GM12878 (cell line): ENCODE data around the gene PFKFB1. TPM values are rescaled to one million over a fixed set of nuclear protein-coding genes. Genes with fewer than 3 reads are reported as not detected.

Source experiments
- ATAC-seq: fragments of 200-7000 bp; cut with Tn5 transposase; 3 replicates; pipeline ENCODE4 v1.9.1; 2020; ENCODE audit warnings: mild to moderate bottlenecking, moderate library complexity
- BruUV-seq: library from RNA; stranded (reverse); fragments of 400-500 nt; replicated peaks from 2 replicates; lab custom pipeline; 2021; lab: Mats Ljungman, UMichigan
- CTCF ChIA-PET: fragments of 300-600 bp; sonication (Branson Sonifier 250); formaldehyde crosslinking; extraction: SDS; loops from one replicate; lab custom pipeline; 2021; ENCODE audit warnings: inconsistent platforms; lab: Yijun Ruan, JAX
- POLR2A ChIA-PET: fragments of 350-600 bp; formaldehyde crosslinking; extraction: SDS; loops from one replicate; lab custom pipeline; 2021; ENCODE audit warnings: inconsistent platforms; lab: Charles Lee
- RAD21 ChIA-PET: fragments of 300-600 bp; sonication (Branson Sonifier 250); formaldehyde crosslinking; loops from one replicate; lab custom pipeline; 2023; ENCODE audit warnings: antibody characterized with exemption; ENCODE audit not compliant: unreplicated experiment; lab: Charles Lee
- SMC1A ChIA-PET: fragments of 300-600 bp; sonication (Branson Sonifier 250); formaldehyde crosslinking; loops from one replicate; lab custom pipeline; 2023; ENCODE audit not compliant: unreplicated experiment, uncharacterized antibody; lab: Charles Lee
- DNase-seq: peaks from one replicate; pipeline ENCODE4 v3.0.0-alpha.2; 2011; ENCODE audit warnings: low read depth, low spot score
- FAIRE-seq: peaks from 3 replicates; lab custom pipeline; 2011; peaks lifted over from hg19 to GRCh38; lab: Jason Lieb, UNC
- H2AFZ ChIP-seq: 2 replicates; pipeline ENCODE4 v1.6.0; 2011; ENCODE audit warnings: low read depth, low read length, control low read depth; ENCODE audit not compliant: control insufficient read depth
- H3K27ac ChIP-seq: 2 replicates; pipeline ENCODE4 v1.5.1; 2011; ENCODE audit warnings: control low read depth; ENCODE audit not compliant: control insufficient read depth, insufficient read depth
- H3K27me3 ChIP-seq, 2 experiments: replicated peaks in 1 of 2; 2 replicates each; pipeline versions ENCODE4 v1.6.0 to v1.6.1; 2011; ENCODE audit warnings: low read length in 1 of 2; ENCODE audit not compliant: control insufficient read depth in 2 of 2, insufficient read depth in 2 of 2
- H3K36me3 ChIP-seq, 2 experiments: 2 replicates each; pipeline ENCODE4 v1.5.1; 2011; ENCODE audit warnings: low read length in 1 of 2; ENCODE audit not compliant: control insufficient read depth in 2 of 2, insufficient read depth in 2 of 2
- H3K4me1 ChIP-seq: 2 replicates; pipeline ENCODE4 v1.6.1; 2011; ENCODE audit warnings: mild to moderate bottlenecking, low read length, moderate library complexity, mixed read lengths; ENCODE audit not compliant: control insufficient read depth, insufficient read depth
- H3K4me2 ChIP-seq: 2 replicates; pipeline ENCODE4 v1.6.0; 2011; ENCODE audit warnings: control low read depth; ENCODE audit not compliant: control insufficient read depth, insufficient read depth
- H3K4me3 ChIP-seq: fragments of 200-600 bp; sonication (generic); 2 replicates; pipeline ENCODE4 v1.5.1; 2016
- H3K79me2 ChIP-seq: 2 replicates; pipeline ENCODE4 v1.6.0; 2011; ENCODE audit warnings: low read length; ENCODE audit not compliant: control insufficient read depth, insufficient read depth
- H3K9ac ChIP-seq: 2 replicates; pipeline ENCODE4 v1.8.0; 2011; ENCODE audit warnings: low read length, control low read depth, mixed read lengths; ENCODE audit not compliant: control insufficient read depth, insufficient read depth
- H3K9me3 ChIP-seq: replicated peaks from 3 replicates; pipeline ENCODE4 v1.5.1; 2011; ENCODE audit warnings: mild to moderate bottlenecking, low read length; ENCODE audit not compliant: control insufficient read depth, insufficient read depth
- H4K20me1 ChIP-seq: 2 replicates; pipeline ENCODE4 v1.6.0; 2011; ENCODE audit not compliant: control insufficient read depth, insufficient read depth
- ASH2L ChIP-seq: fragments of 300-600, 200-600 bp; sonication (generic); IDR thresholded peaks from 2 replicates; pipeline ENCODE4 v1.6.1; 2017; ENCODE audit warnings: low read depth, mild to moderate bottlenecking, borderline replicate concordance
- KDM1A ChIP-seq: fragments of 200-600 bp; sonication (generic); IDR thresholded peaks from 2 replicates; pipeline ENCODE4 v1.6.1; 2016; ENCODE audit warnings: borderline replicate concordance
- MTA3 ChIP-seq: IDR thresholded peaks from 2 replicates; pipeline ENCODE4 v1.6.1; 2012; ENCODE audit warnings: low read length, inconsistent platforms, borderline replicate concordance
- NFYA ChIP-seq: IDR thresholded peaks from 2 replicates; pipeline ENCODE4 v1.6.1; 2011; ENCODE audit warnings: low read depth, mild to moderate bottlenecking, low read length, improper control_type of control experiment, borderline replicate concordance
- NR2C2 ChIP-seq: IDR thresholded peaks from 2 replicates; pipeline ENCODE4 v1.6.1; 2011; ENCODE audit warnings: borderline replicate concordance, low read depth; ENCODE audit not compliant: control insufficient read depth, insufficient read length
- POLR2A ChIP-seq: IDR thresholded peaks from 2 replicates; pipeline ENCODE4 v1.6.1; 2011; ENCODE audit warnings: low read depth, mild to moderate bottlenecking, low read length
- SIX5 ChIP-seq: IDR thresholded peaks from 2 replicates; pipeline ENCODE4 v1.6.1; 2011; ENCODE audit warnings: mild to moderate bottlenecking, low read depth, low read length, moderate library complexity; ENCODE audit not compliant: severe bottlenecking
- TCF7 ChIP-seq: IDR thresholded peaks from 2 replicates; pipeline ENCODE4 v1.6.1; 2014; ENCODE audit warnings: antibody characterized with exemption, borderline replicate concordance
- WGBS: methylation state at CpG from one replicate; pipeline ENCODE4 v1.1.6; 2016; ENCODE audit warnings: low lambda C conversion rate; ENCODE audit not compliant: insufficient replicate concordance, insufficient coverage; ENCODE audit errors: missing lambda C conversion rate; 5-methylcytosine and 5-hydroxymethylcytosine counted together
- in situ Hi-C: fragments of 300-500 bp; cut with MboI; formaldehyde crosslinking; loops from 9 replicates; pipeline ENCODE4 v1.14.3; 2018; ENCODE audit warnings: mixed read lengths
- intact Hi-C: fragments of 100-400 bp; cut with micrococcal nuclease; formaldehyde crosslinking; loops from one replicate; pipeline ENCODE4 v1.14.2; 2022; ENCODE audit not compliant: unreplicated experiment
- polyA plus RNA-seq, 11 experiments: library from polyadenylated mRNA; depleted of rRNA in 4 of 11; unstranded in 6 of 11; stranded (reverse) in 5 of 11; fragments of >200 nt; fragmentation: Nextera tagmentation in 4 of 11; fragmentation: Illumina TruSeq in 1 of 11; extraction: Ambion mirVana in 4 of 11; extraction: Trizol in 1 of 11; gene quantifications; 1 replicate in 1 of 11; 2 replicates in 10 of 11; pipeline versions ENCODE4 v1.2.1 to v1.2.3, GENCODE V29; 2011 to 2016; ENCODE audit warnings: inconsistent platforms in 2 of 11, missing spikeins in 2 of 11, low read depth in 1 of 11
- total RNA-seq, 4 experiments: library from RNA; depleted of rRNA in 3 of 4; stranded (reverse); fragments of >200 nt in 3 of 4; fragmentation: Illumina TruSeq in 1 of 4; extraction: Trizol in 1 of 4; gene quantifications; 2 replicates each; pipeline versions ENCODE4 v1.2.1 to v1.2.3, GENCODE V29; 2013 to 2021

The PFKFB1 gene
- total and polyA plus RNA-seq, 10 of the 15 experiments (the other 5 are each of a cell fraction or from before 2014, with no cell fraction given), result 0.13 to 0.59 (median 0.37) TPM

DNA sequence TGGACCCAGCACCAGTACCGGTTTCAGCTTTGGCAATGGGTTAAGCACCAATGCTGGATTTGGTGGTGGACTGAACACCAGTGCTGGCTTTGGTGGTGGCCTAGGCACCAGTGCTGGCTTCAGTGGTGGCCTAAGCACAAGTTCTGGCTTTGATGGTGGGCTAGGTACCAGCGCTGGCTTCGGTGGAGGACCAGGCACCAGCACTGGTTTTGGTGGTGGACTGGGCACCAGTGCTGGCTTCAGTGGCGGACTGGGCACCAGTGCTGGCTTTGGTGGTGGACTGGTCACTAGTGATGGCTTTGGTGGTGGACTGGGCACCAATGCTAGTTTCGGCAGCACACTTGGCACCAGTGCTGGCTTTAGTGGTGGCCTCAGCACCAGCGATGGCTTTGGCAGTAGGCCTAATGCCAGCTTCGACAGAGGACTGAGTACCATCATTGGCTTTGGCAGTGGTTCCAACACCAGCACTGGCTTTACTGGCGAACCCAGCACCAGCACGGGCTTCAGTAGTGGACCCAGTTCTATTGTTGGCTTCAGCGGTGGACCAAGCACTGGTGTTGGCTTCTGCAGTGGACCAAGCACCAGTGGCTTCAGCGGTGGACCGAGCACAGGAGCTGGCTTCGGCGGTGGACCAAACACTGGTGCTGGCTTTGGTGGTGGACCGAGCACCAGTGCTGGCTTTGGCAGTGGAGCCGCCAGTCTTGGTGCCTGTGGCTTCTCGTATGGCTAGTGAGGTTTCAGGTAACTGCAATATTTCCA lies 63.5 kb downstream of the PFKFB1 start:
- Histone ChIP-seq H3K36me3 (no peaks in the 10 kb centered on the region), H3K9me3 (no peaks in the 10 kb centered on the region), H3K79me2 (no peaks in the 10 kb centered on the region), H3K4me2 (no peak overlapping the region), H4K20me1 (no peaks in the 10 kb centered on the region), H3K4me3 (no peak overlapping the region), H3K27ac (no peak overlapping the region), H2AFZ (no peak overlapping the region), H3K27me3 (no peaks in the 10 kb centered on the region), H3K9ac (no peak overlapping the region), H3K4me1 (no peaks in the 10 kb centered on the region)
- ChIA-PET RAD21 (no interaction called here), SMC1A (no interaction called here), POLR2A (no interaction called here), CTCF (no interaction called here)
- no peak for TF ChIP-seq KDM1A
- TF ChIP-seq POLR2A, result no peak
- no peak for TF ChIP-seq NFYA
- no peak for TF ChIP-seq NR2C2
- TF ChIP-seq TCF7, result no peak
- no peak for FAIRE-seq
- no TSS peak for BruUV-seq
- intact Hi-C loops (no loop called here), in situ Hi-C loops (no loop called here)
- ATAC-seq, result no peak
- 47% methylated on average over 17 of the region's 17 CpGs for WGBS
- DNase-seq, result no peak

DNA sequence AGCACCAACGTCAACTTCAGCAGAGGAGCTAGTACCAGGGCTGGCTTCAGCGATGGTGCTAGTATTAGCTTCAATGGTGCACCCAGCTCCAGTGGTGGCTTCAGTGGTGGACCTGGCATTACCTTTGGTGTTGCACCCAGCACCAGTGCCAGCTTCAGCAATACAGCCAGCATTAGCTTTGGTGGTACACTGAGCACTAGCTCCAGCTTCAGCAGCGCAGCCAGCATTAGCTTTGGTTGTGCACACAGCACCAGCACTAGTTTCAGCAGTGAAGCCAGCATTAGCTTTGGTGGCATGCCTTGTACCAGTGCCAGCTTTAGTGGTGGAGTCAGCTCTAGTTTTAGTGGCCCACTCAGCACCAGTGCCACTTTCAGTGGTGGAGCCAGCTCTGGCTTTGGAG lies 65.1 kb downstream of the PFKFB1 start:
- ChIA-PET CTCF (no interaction called here), POLR2A (no interaction called here), SMC1A (no interaction called here), RAD21 (no interaction called here)
- no peaks in the 10 kb centered on the region for H3K79me2 ChIP-seq
- no peak overlapping the region for H3K9ac ChIP-seq
- FAIRE-seq (no peak), DNase-seq (no peak), ATAC-seq (no peak)
- no peak overlapping the region for H3K4me2 ChIP-seq
- H2AFZ ChIP-seq, result no peak overlapping the region
- intact Hi-C loops, result no loop called here
- H3K27me3 ChIP-seq, result no peaks in the 10 kb centered on the region
- H4K20me1 ChIP-seq, result no peaks in the 10 kb centered on the region
- H3K4me3 ChIP-seq, result no peak overlapping the region
- H3K27ac ChIP-seq, result no peak overlapping the region
- H3K4me1 ChIP-seq, result no peaks in the 10 kb centered on the region
- WGBS, result 81% methylated on average over 3 of the region's 3 CpGs
- TF ChIP-seq MTA3 (no peak), ASH2L (no peak), SIX5 (no peak)
- no peaks in the 10 kb centered on the region for H3K36me3 ChIP-seq
- no TSS peak for BruUV-seq
- no peaks in the 10 kb centered on the region for H3K9me3 ChIP-seq
- in situ Hi-C loops, result no loop called here
